H9 (cell line): ENCODE data around the gene HEATR1. TPM values are rescaled to one million over a fixed set of nuclear protein-coding genes. Genes with fewer than 3 reads are reported as not detected.

Source experiments
- DNase-seq: peaks from one replicate; pipeline ENCODE4 v3.0.0-alpha.2; 2017
- H2AFZ ChIP-seq: one replicate; pipeline ENCODE4 v1.6.1; 2013; ENCODE audit warnings: mild to moderate bottlenecking, low read length, control low read depth, moderate library complexity
- H2AK5ac ChIP-seq: 2 replicates; pipeline ENCODE4 v1.6.1; 2013; ENCODE audit warnings: low read length, control low read depth, mixed read lengths; ENCODE audit not compliant: insufficient read length
- H2BK120ac ChIP-seq: one replicate; pipeline ENCODE4 v1.6.1; 2013; ENCODE audit warnings: low read depth, mild to moderate bottlenecking, low read length, control low read depth, inconsistent platforms; ENCODE audit not compliant: poor library complexity, severe bottlenecking
- H2BK12ac ChIP-seq: 2 replicates; pipeline ENCODE4 v1.6.1; 2013; ENCODE audit warnings: low read length, control low read depth, mixed read lengths, low read depth; ENCODE audit not compliant: insufficient read length
- H2BK15ac ChIP-seq: 2 replicates; pipeline ENCODE4 v1.6.1; 2013; ENCODE audit warnings: low read depth, low read length, control low read depth
- H2BK20ac ChIP-seq: one replicate; pipeline ENCODE4 v1.6.1; 2013; ENCODE audit warnings: low read depth, mild to moderate bottlenecking, low read length, control low read depth, inconsistent platforms; ENCODE audit not compliant: poor library complexity, severe bottlenecking
- H2BK5ac ChIP-seq: 2 replicates; pipeline ENCODE4 v1.6.1; 2013; ENCODE audit warnings: low read length, control low read depth, mixed read lengths; ENCODE audit not compliant: insufficient read length
- H3K14ac ChIP-seq: 2 replicates; pipeline ENCODE4 v1.6.1; 2013; ENCODE audit warnings: low read length, control low read depth; ENCODE audit not compliant: insufficient read depth
- H3K18ac ChIP-seq: 2 replicates; pipeline ENCODE4 v1.6.1; 2013; ENCODE audit warnings: low read depth, mild to moderate bottlenecking, mixed read lengths, low read length, control low read depth; ENCODE audit not compliant: insufficient read length
- H3K23ac ChIP-seq: 2 replicates; pipeline ENCODE4 v1.6.1; 2013; ENCODE audit warnings: low read length, control low read depth, mixed read lengths, low read depth; ENCODE audit not compliant: insufficient read length
- H3K23me2 ChIP-seq: 2 replicates; pipeline ENCODE4 v1.6.1; 2013; ENCODE audit warnings: low read depth, mild to moderate bottlenecking, mixed read lengths, low read length, control low read depth; ENCODE audit not compliant: insufficient read length, poor library complexity, severe bottlenecking
- H3K27ac ChIP-seq: 2 replicates; pipeline ENCODE4 v1.5.1; 2013; ENCODE audit warnings: low read length, control low read depth, mixed read lengths, low read depth; ENCODE audit not compliant: insufficient read length
- H3K27me3 ChIP-seq: 2 replicates; pipeline ENCODE4 v1.6.1; 2013; ENCODE audit warnings: low read length, control low read depth, inconsistent platforms; ENCODE audit not compliant: insufficient read depth
- H3K4ac ChIP-seq: 2 replicates; pipeline ENCODE4 v1.6.1; 2013; ENCODE audit warnings: low read depth, mild to moderate bottlenecking, control low read depth, inconsistent platforms, low read length, moderate library complexity
- H3K4me1 ChIP-seq: 2 replicates; pipeline ENCODE4 v1.6.1; 2013; ENCODE audit warnings: low read length, control low read depth, inconsistent platforms; ENCODE audit not compliant: insufficient read depth
- H3K4me2 ChIP-seq: 2 replicates; pipeline ENCODE4 v1.6.1; 2013; ENCODE audit warnings: low read length, control low read depth, mixed read lengths; ENCODE audit not compliant: insufficient read length, insufficient read depth
- H3K56ac ChIP-seq: 2 replicates; pipeline ENCODE4 v1.6.1; 2013; ENCODE audit warnings: low read depth, mild to moderate bottlenecking, mixed read lengths, low read length, control low read depth; ENCODE audit not compliant: insufficient read length
- H3K79me1 ChIP-seq: 2 replicates; pipeline ENCODE4 v1.6.1; 2013; ENCODE audit warnings: low read depth, mild to moderate bottlenecking, moderate library complexity, low read length, control low read depth, inconsistent platforms; ENCODE audit not compliant: insufficient read depth, poor library complexity, severe bottlenecking
- H3K79me2 ChIP-seq: 2 replicates; pipeline ENCODE4 v1.6.1; 2013; ENCODE audit warnings: low read length, control low read depth, inconsistent platforms; ENCODE audit not compliant: insufficient read depth
- H3K9ac ChIP-seq: 2 replicates; pipeline ENCODE4 v1.6.1; 2013; ENCODE audit warnings: low read length, control low read depth, mixed read lengths; ENCODE audit not compliant: insufficient read length; ENCODE audit errors: extremely low read depth
- H3K9me3 ChIP-seq: one replicate; pipeline ENCODE4 v1.6.1; 2013; ENCODE audit warnings: low read depth, low read length, inconsistent platforms; ENCODE audit not compliant: control insufficient read depth
- H3T11ph ChIP-seq: one replicate; pipeline ENCODE4 v1.6.1; 2013; ENCODE audit warnings: mild to moderate bottlenecking, low read length, control low read depth, inconsistent platforms
- H4K20me1 ChIP-seq: one replicate; pipeline ENCODE4 v1.6.1; 2013; ENCODE audit not compliant: control insufficient read depth, insufficient read length, insufficient read depth
- H4K5ac ChIP-seq: 2 replicates; pipeline ENCODE4 v1.6.1; 2013; ENCODE audit warnings: low read depth, mild to moderate bottlenecking, mixed read lengths, low read length, control low read depth; ENCODE audit not compliant: insufficient read length
- H4K8ac ChIP-seq: replicated peaks from 2 replicates; pipeline ENCODE4 v1.6.1; 2013; ENCODE audit warnings: low read length, control low read depth, mixed read lengths, low read depth; ENCODE audit not compliant: insufficient read length
- H4K91ac ChIP-seq: 2 replicates; pipeline ENCODE4 v1.6.1; 2013; ENCODE audit warnings: low read depth, mild to moderate bottlenecking, moderate library complexity, mixed read lengths, low read length, control low read depth; ENCODE audit not compliant: insufficient read length
- H3K27ac Mint-ChIP-seq, 3 experiments: 2 replicates in 2 of 3; 3 replicates in 1 of 3; pipeline ENCODE4 v1.8.0; 2020 to 2021; ENCODE audit warnings: mixed read lengths in 3 of 3, mild to moderate bottlenecking in 1 of 3, moderate library complexity in 1 of 3
- H3K27me3 Mint-ChIP-seq: 2 replicates; pipeline ENCODE4 v1.8.0; 2021; ENCODE audit warnings: low read depth, mild to moderate bottlenecking, moderate library complexity, mixed read lengths
- H3K36me3 Mint-ChIP-seq, 3 experiments: 2 replicates in 2 of 3; 3 replicates in 1 of 3; pipeline ENCODE4 v1.8.0; 2020 to 2021; ENCODE audit warnings: low read depth in 3 of 3, mixed read lengths in 3 of 3; ENCODE audit not compliant: insufficient read depth in 1 of 3
- H3K4me1 Mint-ChIP-seq, 2 experiments: 2 replicates each; pipeline ENCODE4 v1.8.0; 2020; ENCODE audit warnings: mixed read lengths in 2 of 2
- H3K4me3 Mint-ChIP-seq, 2 experiments: 2 replicates in 1 of 2; 3 replicates in 1 of 2; pipeline ENCODE4 v1.8.0; 2020 to 2021; ENCODE audit warnings: mild to moderate bottlenecking in 2 of 2, mixed read lengths in 2 of 2, moderate library complexity in 1 of 2
- H3K9me3 Mint-ChIP-seq, 2 experiments: 2 replicates in 1 of 2; 3 replicates in 1 of 2; pipeline ENCODE4 v1.8.0; 2020; ENCODE audit warnings: mild to moderate bottlenecking in 2 of 2, mixed read lengths in 2 of 2, moderate library complexity in 1 of 2
- CTCF ChIP-seq: fragments of 200-600 bp; sonication (generic); conservative IDR thresholded peaks from 3 replicates; pipeline ENCODE4 v1.8.0; 2021; ENCODE audit warnings: antibody characterized with exemption, mild to moderate bottlenecking
- WGBS: extraction: QIAGEN DNeasy Blood & Tissue Kit; methylation state at CpG from one replicate; pipeline ENCODE4 v1.1.7; 2013; ENCODE audit warnings: missing lambda C conversion rate, low lambda C conversion rate, mixed read lengths; ENCODE audit not compliant: insufficient read length; ENCODE audit errors: extremely low coverage; 5-methylcytosine and 5-hydroxymethylcytosine counted together
- total RNA-seq: library from RNA; stranded (reverse); gene quantifications from 2 replicates; pipeline ENCODE4 v1.2.1, GENCODE V29; 2021

The HEATR1 gene
- total RNA-seq, 1 experiment from 2014 or later, result 88.2 TPM

GRCh38 chr1:236548452-236548851 is 55.9 kb downstream of the HEATR1 start:
- no peak overlapping the region for H3K23ac ChIP-seq
- H3K14ac ChIP-seq, result no peak overlapping the region
- H4K8ac ChIP-seq, result no peak overlapping the region
- no peak overlapping the region for H4K5ac ChIP-seq
- H3K56ac ChIP-seq, result no peak overlapping the region
- 0 out of 2 replicates have a peak, but pooled peaks cover 4% of the 10 kb centered on the region for H3K4me1 ChIP-seq
- no peak overlapping the region for H3K4me3 Mint-ChIP-seq
- DNase-seq, result no peak
- no peak overlapping the region for H2BK120ac ChIP-seq
- no peak overlapping the region for H3K18ac ChIP-seq
- no peaks in the 10 kb centered on the region for H3K79me2 ChIP-seq
- no peaks in the 10 kb centered on the region for H3K9me3 ChIP-seq
- no CpG with 5 or more reads among the region's 6 CpGs for WGBS
- peaks cover 0 to 2% of the 10 kb centered on the region in 2 experiments; a peak in 1 of 4 replicates for H3K4me1 Mint-ChIP-seq
- H3K27ac ChIP-seq, result no peak overlapping the region
- H3K9ac ChIP-seq, result no peak overlapping the region
- no peak overlapping the region for H2AFZ ChIP-seq
- H2AK5ac ChIP-seq, result no peak overlapping the region
- no peak overlapping the region for H3K4me2 ChIP-seq
- no peak overlapping the region for H4K91ac ChIP-seq
- no peak overlapping the region for H3T11ph ChIP-seq
- H3K27me3 ChIP-seq, result no peaks in the 10 kb centered on the region
- peaks cover 31 to 93% (median 80%) of the 10 kb centered on the region in 3 experiments; a peak in 6 of 7 replicates for H3K36me3 Mint-ChIP-seq
- no peak overlapping the region for H2BK12ac ChIP-seq
- H3K27ac Mint-ChIP-seq, result no peak overlapping the region
- TF ChIP-seq CTCF, result no peak
- H3K23me2 ChIP-seq, result no peaks in the 10 kb centered on the region
- no peak overlapping the region for H3K4ac ChIP-seq
- no peak overlapping the region for H2BK15ac ChIP-seq
- no peak overlapping the region for H2BK20ac ChIP-seq
- H2BK5ac ChIP-seq, result no peak overlapping the region
- H3K79me1 ChIP-seq, result no peaks in the 10 kb centered on the region
- no peaks in the 10 kb centered on the region for H3K27me3 Mint-ChIP-seq
- H3K9me3 Mint-ChIP-seq, result no peaks in the 10 kb centered on the region
- no peaks in the 10 kb centered on the region for H4K20me1 ChIP-seq
